Adrenal gland (tissue), 12 donors: ENCODE measurements around the gene GRM4. TPM values are rescaled to one million over a fixed set of nuclear protein-coding genes. Genes with fewer than 3 reads are reported as not detected.

Experiments used
- DNase-seq, 7 donors: peaks; one replicate each; pipeline ENCODE4 v3.0.0-alpha.2; 2019 to 2020
- H3K27ac ChIP-seq, 5 donors: fragments of 200-600 bp; sonication (generic) in 4 of 5; 1 replicate in 3 of 5; 2 replicates in 2 of 5; pipeline versions ENCODE4 v1.5.1 to v1.8.0; 2016 to 2020; ENCODE audit warnings: mild to moderate bottlenecking in 1 of 5
- H3K27me3 ChIP-seq: fragments of 200-600 bp; 2 replicates; pipeline ENCODE4 v1.8.0; 2021
- H3K36me3 ChIP-seq, 2 donors: fragments of 200-600 bp; replicated peaks in 1 of 2; 1 replicate in 1 of 2; 2 replicates in 1 of 2; pipeline versions ENCODE4 v1.5.1 to v1.8.0; 2018 to 2022
- H3K4me1 ChIP-seq, 2 donors: fragments of 200-600 bp; replicated peaks in 1 of 2; 1 replicate in 1 of 2; 2 replicates in 1 of 2; pipeline versions ENCODE4 v1.5.1 to v1.8.0; 2018 to 2021
- H3K4me3 ChIP-seq, 4 donors: fragments of 200-600 bp; sonication (generic) in 3 of 4; one replicate each; pipeline ENCODE4 v1.5.1; 2016 to 2018
- H3K9me3 ChIP-seq, 3 donors: fragments of 200-600 bp; sonication (generic) in 1 of 3; replicated peaks in 1 of 3; 1 replicate in 2 of 3; 2 replicates in 1 of 3; pipeline versions ENCODE4 v1.5.1 to v1.8.0; 2016 to 2021
- POLR2A ChIP-seq, 2 donors: fragments of 450-650 bp; IDR thresholded peaks; one replicate each; pipeline ENCODE4 v1.6.1; 2017; ENCODE audit warnings: antibody characterized with exemption in 2 of 2, mild to moderate bottlenecking in 2 of 2, moderate library complexity in 1 of 2
- WGBS, 4 donors: extraction: QIAGEN DNeasy Blood & Tissue Kit in 2 of 4; methylation state at CpG; one replicate each; pipeline versions ENCODE4 v1.1.5 to v1.1.7; 2013 to 2017; 5-methylcytosine and 5-hydroxymethylcytosine counted together
- intact Hi-C, 2 donors: fragments of 100-400 bp; cut with DNase I; formaldehyde crosslinking; loops; one replicate each; pipeline versions ENCODE4 v1.14.1 to v1.15.0; 2022 to 2023
- polyA plus RNA-seq, 3 donors: library from polyadenylated mRNA; stranded (reverse); fragments of 200-250 nt in 2 of 3; fragments of 350-450 nt in 1 of 3; fragmentation: Illumina TruSeq in 1 of 3; extraction: RNeasy Lipid Tissue Mini Kit (QIAGEN cat#74804) in 1 of 3; gene quantifications; one replicate each; pipeline ENCODE4 v1.2.3, GENCODE V29; 2013 to 2014
- total RNA-seq, 9 donors: library from RNA; depleted of rRNA in 4 of 9; stranded (reverse); fragments of >200 nt in 4 of 9; fragments of 120-200 nt in 1 of 9; fragmentation: NEBNext Ultra II Directional in 1 of 9; extraction: Animal tissue kit (Norgen Biotek cat#: 25700) in 1 of 9; gene quantifications; one replicate each; pipeline versions ENCODE4 v1.1.0 to v1.2.4, GENCODE V29; 2013 to 2023
- TF ChIP-seq, protein P1 (sequence below), 6 experiments: fragments of 450-650 bp in 4 of 6; fragments of 200-600 bp in 2 of 6; sonication (generic) in 1 of 6; IDR thresholded peaks; 1 replicate in 5 of 6; 2 replicates in 1 of 6; pipeline versions ENCODE4 v1.5.1 to v1.8.0; 2016 to 2021; ENCODE audit warnings: antibody characterized with exemption in 6 of 6, mild to moderate bottlenecking in 2 of 6, moderate library complexity in 1 of 6
- donor health status: healthy with polysubstance abuse.
- donor health status: Bipolar disorder and iron deficiency.
- donor health status: DM: yes; HTN: yes; CAD: no.
- donor health status: DM: no; HTN: no; CAD: no.
- donor health status: DM: no; HTN: no; CAD: no.
- donor health status: DM: yes; HTN: yes; CAD: no.

GRM4 gene
- total and polyA plus RNA-seq, 12 donors, result 0.06 TPM; not detected in 11

DNA sequence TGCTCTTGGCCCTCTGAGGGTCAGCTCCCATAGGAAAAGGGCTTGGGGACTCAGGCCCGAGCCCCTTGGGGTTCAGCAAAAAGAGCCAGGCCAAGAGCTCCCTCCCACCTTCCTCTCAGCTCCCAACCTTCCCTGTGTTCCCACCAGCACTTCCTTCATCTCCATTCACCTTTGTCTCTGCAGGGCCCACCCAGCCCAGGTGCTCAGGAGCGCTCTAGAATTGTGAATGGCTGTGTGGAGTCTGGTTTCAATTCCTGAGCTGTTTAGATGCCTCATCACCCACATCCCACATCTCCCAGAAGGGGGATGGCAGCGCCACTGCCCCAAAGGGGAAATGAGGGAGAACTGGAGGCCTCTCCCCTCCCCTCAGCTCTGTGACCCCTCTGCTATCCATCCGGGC is 7.7 kb downstream of the GRM4 start:
- H3K9me3 ChIP-seq, result no peaks in the 10 kb centered on the region
- H3K36me3 ChIP-seq, result no peaks in the 10 kb centered on the region
- intact Hi-C loops, result no loop called here
- no peak for DNase-seq
- no peak for TF ChIP-seq POLR2A (IDR thresholded peaks at IDR 0.05)
- TF ChIP-seq, protein P1, sequence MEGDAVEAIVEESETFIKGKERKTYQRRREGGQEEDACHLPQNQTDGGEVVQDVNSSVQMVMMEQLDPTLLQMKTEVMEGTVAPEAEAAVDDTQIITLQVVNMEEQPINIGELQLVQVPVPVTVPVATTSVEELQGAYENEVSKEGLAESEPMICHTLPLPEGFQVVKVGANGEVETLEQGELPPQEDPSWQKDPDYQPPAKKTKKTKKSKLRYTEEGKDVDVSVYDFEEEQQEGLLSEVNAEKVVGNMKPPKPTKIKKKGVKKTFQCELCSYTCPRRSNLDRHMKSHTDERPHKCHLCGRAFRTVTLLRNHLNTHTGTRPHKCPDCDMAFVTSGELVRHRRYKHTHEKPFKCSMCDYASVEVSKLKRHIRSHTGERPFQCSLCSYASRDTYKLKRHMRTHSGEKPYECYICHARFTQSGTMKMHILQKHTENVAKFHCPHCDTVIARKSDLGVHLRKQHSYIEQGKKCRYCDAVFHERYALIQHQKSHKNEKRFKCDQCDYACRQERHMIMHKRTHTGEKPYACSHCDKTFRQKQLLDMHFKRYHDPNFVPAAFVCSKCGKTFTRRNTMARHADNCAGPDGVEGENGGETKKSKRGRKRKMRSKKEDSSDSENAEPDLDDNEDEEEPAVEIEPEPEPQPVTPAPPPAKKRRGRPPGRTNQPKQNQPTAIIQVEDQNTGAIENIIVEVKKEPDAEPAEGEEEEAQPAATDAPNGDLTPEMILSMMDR (IDR thresholded peaks at IDR 0.05), result no peak
- H3K27me3 ChIP-seq, result peaks cover 64% of the 10 kb centered on the region
- H3K4me1 ChIP-seq, result no peaks in the 10 kb centered on the region
- no peak overlapping the region for H3K4me3 ChIP-seq
- 59 to 89% (median 73%) methylated on average over 3 to 4 of the region's 4 CpGs for WGBS, 4 donors
- H3K27ac ChIP-seq, result no peak overlapping the region

DNA sequence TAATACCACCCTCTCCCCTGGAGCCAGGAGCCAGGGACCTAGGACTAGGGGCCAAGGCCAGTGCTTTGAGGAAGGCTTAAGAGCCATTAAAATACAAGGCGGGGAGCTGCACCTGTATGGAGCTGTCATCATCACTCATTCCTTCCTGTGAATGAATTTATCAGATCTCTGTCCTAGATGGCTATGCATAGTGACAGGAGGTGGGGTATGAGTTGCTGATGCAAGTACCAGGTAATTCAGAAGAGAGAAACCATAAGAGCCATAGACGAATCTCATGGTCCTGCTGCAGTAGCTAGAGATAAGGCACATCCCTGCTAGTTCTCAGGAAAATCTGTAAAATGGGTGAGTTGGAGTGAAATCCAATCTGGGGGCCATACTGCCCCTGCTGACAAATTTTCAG is 10.3 kb downstream of the GRM4 start:
- TF ChIP-seq POLR2A (IDR thresholded peaks at IDR 0.05), result no peak
- TF ChIP-seq, protein P1 (IDR thresholded peaks at IDR 0.05), result no peak
- intact Hi-C loops, result no loop called here
- no peaks in the 10 kb centered on the region for H3K36me3 ChIP-seq
- H3K4me1 ChIP-seq, result no peaks in the 10 kb centered on the region
- no peak for DNase-seq
- peaks cover 39% of the 10 kb centered on the region for H3K27me3 ChIP-seq
- no peak overlapping the region for H3K4me3 ChIP-seq
- 38 to 70% (median 52%) methylated on average over 2 of the region's 2 CpGs for WGBS, 4 donors
- no peaks in the 10 kb centered on the region for H3K9me3 ChIP-seq
- H3K27ac ChIP-seq, result no peak overlapping the region

DNA sequence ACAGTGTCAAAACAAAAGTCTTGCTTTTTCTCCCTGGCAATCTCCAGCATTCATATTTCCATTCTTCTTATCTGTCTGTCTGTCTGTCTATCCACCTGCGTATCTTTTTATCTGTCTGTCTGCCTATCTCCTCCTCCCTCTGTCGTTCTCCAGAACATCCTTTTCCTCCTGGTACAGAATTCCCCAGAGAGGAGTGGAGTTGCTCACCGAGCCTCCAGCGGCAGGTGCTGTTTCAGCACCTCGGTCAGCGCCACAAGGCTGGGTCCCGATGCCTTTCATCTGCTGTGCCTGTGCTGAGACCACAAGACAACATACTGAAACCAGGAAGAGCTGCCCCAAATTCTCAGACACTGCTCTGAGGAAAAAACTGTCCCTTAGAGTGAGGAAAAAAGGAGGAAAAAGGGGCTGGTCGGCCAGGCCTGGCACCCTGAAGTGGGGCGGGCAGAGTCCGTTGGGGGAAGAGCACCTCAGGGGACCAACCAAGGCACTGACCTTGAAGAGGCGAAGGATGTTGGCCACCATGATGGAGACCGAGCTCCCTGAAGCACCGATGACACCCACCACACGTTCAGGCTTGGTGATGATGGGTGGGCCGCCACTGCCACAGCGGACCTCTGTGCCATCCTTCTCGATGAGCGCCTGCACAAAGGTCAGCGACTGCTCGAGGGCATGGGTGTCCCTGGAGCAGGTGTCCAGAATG is 13.3 kb downstream of the GRM4 start:
- no peaks in the 10 kb centered on the region for H3K36me3 ChIP-seq
- H3K9me3 ChIP-seq, result no peaks in the 10 kb centered on the region
- DNase-seq, result peak in 6 of 7 donors; percentile 34 to 46 (median 41)
- intact Hi-C loops, result no loop called here
- peaks cover 16% of the 10 kb centered on the region for H3K27me3 ChIP-seq
- no peak overlapping the region for H3K27ac ChIP-seq
- no peak overlapping the region for H3K4me3 ChIP-seq
- WGBS, 4 donors, result 51 to 53% (median 52%) methylated on average over 20 of the region's 20 CpGs
- TF ChIP-seq, protein P1 (IDR thresholded peaks at IDR 0.05), result no peak
- no peak for TF ChIP-seq POLR2A (IDR thresholded peaks at IDR 0.05)
- H3K4me1 ChIP-seq, result no peaks in the 10 kb centered on the region

DNA sequence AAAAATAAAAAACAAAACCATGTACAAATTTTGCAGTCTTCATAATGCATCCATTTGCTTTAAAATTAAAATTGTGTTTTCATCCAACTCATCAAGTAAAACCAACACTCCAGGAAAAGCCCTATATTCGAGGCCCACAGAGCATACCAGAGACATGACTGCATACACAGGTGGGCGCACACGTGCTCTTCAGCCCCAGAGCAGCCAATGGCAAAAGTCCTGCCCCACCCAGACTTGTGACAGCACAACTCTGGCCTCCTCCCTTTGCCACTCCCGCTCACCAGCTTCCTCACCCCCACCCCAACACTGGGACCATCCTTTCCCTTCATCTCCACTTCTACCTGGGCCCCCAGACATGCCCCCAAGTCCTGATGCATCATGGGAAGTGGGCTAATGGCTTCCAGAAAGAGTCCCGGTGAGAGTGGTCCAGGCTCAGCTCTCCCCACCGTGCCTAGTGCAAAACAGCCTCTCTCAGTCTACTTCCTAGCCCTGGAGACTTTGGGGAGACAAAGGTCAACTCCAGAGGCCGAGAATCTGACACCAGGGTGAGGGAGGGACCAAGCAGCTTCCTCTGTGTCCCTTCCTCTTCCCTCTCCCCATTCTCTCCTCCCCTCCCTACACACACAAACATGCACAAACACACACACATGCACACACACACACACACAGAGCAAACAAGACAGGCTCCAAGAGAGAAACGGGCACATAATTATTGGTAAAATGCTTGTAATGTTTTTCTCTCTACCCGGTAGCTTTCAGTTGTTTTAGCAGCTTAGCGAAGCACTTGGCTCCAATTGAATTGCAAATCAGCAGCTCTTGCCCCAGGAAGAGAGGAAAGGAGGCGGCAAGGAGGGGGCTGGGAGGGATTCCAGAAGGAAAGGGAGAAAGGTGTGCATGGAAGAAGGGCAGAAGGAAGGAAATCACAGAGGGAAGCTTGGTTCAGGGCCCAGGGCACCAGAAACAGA is 14.3 kb downstream of the GRM4 start:
- WGBS, 4 donors, result 12 to 23% (median 14%) methylated on average over 11 of the region's 11 CpGs
- H3K36me3 ChIP-seq, result no peaks in the 10 kb centered on the region
- no peaks in the 10 kb centered on the region for H3K9me3 ChIP-seq
- no peak for DNase-seq
- intact Hi-C loops, result no loop called here
- no peak overlapping the region for H3K27ac ChIP-seq
- H3K4me1 ChIP-seq, result no peaks in the 10 kb centered on the region
- H3K27me3 ChIP-seq, result peaks cover 16% of the 10 kb centered on the region
- no peak for TF ChIP-seq POLR2A (IDR thresholded peaks at IDR 0.05)
- TF ChIP-seq, protein P1 (IDR thresholded peaks at IDR 0.05), result no peak
- H3K4me3 ChIP-seq, result no peak overlapping the region
